ENCODE data around the gene ABTB2.
A peak's percentile ranks its signal among the peaks of the same experiment; 100 is the strongest.
"Not testable (repeated sequence)": the region's sequence is repeated elsewhere in the genome, so short reads cannot be mapped to it uniquely, and the experiment has no call there.

ABTB2 gene

DNA sequence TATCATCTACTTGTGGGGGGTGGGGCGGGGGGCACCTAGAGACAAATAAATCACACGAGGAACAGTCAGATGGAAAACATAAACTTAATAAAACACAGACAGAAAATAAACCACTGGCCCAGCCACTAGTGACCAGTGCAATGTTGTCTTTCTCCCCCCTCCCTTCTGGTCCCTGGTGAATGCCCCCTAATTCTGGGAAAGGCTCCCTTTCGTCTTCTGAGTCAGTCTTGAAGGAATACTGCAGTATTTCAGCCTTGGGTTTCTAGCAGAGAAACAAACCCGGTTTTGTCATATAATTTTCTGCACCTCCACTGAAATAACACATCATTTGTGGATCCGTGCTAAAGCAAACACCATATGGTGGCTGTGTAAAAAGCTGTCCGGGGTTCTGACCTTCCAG, 101.7 kb downstream of the ABTB2 start:
- no peak for DNase-seq

DNA sequence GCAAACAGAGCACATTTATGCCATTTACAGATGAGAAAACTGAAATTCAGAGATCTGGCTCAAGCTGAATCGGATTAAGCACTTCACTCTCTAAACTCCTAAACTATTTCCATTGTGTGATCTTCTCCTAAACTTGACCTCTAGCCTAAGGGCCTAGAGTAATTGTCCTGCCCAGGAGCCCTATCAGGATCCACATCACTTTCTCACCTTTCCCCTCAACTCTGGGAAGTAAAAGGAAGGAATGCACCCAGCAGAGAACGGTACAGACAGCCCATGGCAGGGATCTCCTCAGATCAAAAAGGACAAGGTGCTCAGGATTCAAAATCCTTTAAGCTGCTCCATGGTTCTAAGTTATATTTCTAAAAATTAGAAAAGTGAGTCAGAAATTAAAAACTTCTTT, 102.7 kb downstream of the ABTB2 start:
- no peak for DNase-seq

DNA sequence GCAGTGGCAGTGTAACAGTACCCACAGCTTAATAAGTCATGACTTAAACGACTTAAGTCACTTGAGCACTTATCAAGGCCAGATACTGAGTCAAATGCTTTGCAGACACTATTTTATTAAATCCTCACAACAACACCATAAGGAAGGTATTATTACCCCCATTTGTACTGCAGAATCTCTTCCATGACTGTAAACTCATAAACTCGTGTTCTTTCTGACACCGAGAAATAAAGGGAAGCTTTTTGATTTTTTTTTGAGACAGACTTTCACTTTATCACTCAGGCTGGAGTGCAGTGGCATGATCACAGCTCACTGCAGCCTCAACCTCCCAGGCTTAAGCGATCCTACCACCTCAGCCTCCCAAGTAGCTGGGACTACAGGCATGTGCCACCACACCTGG, 103.8 kb downstream of the ABTB2 start:
- no peak for DNase-seq

DNA sequence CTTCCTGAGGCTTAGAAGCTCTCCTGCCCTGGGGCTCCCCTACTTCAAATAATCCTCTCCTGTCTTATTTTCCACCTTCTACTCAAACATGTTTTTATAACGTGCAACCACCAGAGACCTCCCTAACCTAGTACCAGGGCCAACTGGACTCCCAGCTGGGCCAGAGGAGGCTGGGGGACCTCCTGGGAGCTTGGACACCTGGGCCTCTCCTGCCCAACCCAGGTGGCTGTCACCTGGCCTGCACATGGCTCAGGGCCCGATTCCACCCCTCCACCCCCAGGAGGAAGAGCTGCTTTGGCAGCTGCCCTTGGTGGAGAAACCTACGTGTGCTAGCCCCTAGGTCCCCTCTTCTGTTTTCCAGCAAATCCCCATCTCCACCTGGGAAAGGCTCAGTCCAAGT, 105.2 kb downstream of the ABTB2 start:
- DNase-seq: no peak

- no peak for DNase-seq
Measured at GRCh38 chr11:34252015-34252414, 105.8 kb downstream of the ABTB2 start.

DNA sequence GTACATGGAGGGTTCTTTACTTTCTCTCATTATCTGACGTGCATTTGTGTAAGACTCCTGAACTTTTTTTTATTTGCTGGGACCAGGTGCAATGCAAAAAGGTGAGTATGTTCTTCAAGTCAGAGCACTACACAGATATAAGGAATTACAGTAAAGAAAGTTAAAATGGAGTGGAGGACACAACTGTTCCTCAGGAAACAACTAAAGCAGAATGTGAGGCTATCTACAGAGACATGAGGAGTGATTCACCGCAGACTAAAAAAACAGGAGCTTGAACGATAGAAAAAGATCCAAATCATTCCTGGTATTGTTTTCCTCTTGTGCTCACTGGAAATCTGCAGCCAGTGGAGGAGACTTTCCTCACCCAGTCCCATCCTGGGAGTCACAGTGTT, 106.2 kb downstream of the ABTB2 start:
- no peak for DNase-seq

GRCh38 chr11:34250732-34251588, 106.8 kb downstream of the ABTB2 start:
- peak; percentile 55 for DNase-seq

- DNase-seq: no peak
Measured at GRCh38 chr11:34250211-34250610, 107.6 kb downstream of the ABTB2 start.

DNA sequence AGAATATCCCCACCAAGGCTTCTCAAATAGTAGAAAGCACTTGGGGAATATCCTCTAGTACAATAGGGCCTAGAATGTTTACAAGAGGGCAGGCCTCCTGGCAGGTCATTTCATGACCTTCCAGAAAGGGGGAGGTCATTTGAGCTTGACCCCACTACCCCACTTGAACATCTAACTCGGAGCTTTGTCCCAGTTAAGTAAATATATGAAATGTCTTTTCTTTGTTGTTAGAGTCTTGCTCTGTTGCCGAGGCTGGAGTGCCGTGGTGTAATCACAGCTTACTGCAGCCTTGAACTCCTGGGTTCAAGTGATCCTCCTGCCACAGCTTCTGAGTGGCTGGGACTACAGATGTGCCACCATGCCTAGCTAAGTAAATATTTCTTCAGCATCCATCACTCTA, 108.4 kb downstream of the ABTB2 start:
- DNase-seq: no peak

DNA sequence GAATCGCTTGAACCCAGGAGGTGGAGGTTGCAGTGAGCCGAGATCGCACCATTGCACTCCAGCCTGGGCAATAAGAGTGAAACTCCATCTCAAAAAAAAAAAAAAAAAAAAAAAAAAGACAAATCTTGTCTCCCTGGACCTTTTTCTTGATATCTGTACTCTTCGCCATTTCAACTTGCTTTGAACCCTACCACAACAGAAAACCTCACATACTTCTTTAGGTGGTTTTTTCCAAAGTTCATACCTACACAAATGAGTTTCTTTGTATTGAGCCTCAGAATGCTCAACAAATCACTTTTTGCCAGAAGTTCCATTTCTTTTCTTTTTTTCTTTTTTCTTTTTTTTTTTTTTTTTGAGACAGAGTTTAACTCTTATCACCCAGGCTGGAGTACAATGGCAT, 111.3 kb downstream of the ABTB2 start:
- not testable (repeated sequence) for DNase-seq

GRCh38 chr11:34245041-34245440, 112.8 kb downstream of the ABTB2 start:
- no peak for DNase-seq

DNA sequence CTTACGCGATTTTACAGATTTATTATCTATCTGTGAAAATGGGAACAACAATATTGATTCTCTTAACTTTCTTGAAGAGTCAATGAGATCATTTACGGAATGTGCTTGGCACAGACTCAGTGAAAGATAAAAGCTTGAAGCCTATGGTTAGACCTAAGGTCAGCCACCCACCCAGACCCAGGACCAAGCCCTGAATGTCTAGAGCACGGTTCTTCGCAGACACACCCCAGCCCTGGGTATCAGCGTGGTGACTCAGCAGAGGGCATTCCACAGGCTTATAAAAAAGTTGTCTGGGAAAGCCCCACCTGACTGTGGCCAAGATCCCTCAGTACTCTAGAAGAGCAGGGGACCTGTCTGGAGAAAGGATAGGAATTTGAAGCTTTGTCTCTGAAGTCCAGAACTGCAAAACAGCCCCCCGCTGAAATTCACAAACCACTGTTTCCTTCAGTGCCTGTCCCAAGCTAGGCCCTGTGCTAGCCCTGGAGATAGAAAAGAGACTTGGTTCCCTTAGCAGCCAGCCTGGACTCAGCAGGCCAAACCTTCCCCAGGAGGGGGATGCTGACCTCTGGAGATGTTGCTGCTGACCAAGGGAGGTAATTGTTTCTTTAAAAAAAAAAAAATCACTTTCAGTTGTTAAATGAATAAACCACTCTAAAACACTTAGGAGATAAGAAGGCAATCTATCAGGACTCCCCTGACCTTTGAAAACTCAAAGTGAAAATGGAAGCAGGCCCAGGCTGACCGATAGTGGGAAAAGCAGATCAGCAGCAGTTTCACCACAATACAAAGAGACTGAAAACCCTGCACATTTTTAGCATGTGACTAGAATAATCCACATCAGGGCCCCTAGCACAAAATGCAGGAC, 114.0 kb downstream of the ABTB2 start:
- DNase-seq: no peak

- no peak for DNase-seq
Measured at GRCh38 chr11:34242037-34242625, 115.7 kb downstream of the ABTB2 start.

DNA sequence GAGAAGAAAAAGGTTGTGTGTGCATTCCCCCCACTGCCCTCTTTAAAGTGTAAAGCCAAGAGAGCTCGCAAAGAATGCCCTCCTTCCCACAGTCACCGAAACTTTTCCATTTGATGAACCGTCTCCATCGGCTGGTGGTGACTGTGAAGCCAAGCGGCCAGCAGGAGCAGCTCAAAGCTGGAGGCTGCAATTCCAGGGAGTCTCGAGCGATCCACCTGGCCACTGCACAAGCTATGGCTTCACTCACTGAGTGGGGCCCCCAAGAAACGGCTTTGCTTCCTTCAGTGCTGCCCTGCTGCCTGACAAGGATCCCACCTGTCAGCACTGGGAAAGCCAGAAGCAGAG, 117.7 kb downstream of the ABTB2 start:
- no peak for DNase-seq

DNA sequence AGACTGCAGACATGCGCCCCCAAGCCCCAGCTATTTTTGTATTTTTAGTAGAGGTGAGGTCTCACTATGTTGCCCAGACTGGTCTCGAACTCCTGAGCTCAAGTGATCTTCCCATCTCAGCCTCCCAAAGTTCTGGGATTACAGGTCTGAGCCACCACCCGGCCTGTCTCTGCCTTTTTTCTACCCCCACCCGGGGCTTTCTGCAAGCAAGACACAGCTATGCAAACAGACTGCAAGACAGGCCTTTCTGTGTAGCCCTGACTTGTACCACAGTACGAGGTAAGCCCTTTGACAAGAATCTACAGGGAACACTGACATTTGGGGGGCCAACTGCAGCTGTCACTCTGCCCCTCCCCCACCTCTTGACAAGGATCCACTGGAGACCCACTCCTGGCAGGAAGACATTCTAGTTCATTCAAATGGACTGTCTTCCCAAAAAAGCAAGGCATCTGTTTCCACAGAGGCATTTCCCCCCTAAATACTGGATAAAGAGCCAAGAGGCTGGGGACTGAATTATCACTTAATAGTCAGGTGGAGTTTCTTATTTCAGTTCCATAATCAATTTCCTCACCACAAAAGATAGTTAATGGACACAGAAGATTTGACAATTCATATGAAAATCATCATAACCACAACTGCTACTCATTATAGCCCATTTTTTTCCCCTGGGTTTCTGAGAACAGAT, 118.2 kb downstream of the ABTB2 start:
- no peak for DNase-seq

GRCh38 chr11:34238966-34239365, 118.8 kb downstream of the ABTB2 start:
- DNase-seq: no peak

DNA sequence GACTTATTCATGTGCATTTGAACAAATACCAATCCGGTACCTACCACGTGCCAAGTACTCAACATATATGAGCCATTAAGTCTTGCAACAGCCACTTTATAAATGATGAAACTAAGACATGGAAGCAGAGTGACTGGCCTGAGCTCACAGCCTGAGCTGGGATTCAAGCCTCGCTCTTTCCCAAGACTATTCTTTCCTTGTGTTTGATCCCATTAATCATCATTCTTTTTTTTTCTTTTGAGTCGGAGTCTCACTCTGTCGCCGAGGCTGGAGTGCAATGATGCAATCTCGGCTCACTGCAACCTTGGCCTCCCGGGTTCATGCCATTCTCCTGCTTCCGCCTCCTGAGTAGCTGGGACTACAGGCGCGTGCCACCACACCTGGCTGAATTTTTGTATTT, 119.3 kb downstream of the ABTB2 start:
- DNase-seq: no peak

DNA sequence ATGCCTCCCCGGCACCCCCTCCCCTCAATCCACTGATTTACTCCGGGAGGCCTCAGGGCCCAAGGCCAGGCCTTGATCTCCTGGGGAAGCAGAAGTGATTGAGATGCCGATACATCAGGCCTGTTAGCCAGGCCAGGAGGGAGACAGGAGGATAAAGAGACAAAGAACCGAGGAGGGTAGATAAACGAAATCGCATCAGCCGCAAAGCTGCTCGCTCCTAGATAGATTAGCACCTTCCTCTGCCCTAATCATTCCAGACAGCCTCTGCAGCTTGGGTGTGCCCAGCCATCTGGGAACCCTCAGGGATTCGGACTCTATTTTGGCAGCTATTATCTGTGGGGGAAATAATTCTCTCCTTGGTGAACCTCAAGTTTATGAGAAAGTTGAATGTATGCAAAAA, 121.2 kb downstream of the ABTB2 start:
- DNase-seq: no peak

GRCh38 chr11:34235591-34236071, 122.2 kb downstream of the ABTB2 start:
- no peak for DNase-seq

- no peak for DNase-seq
Measured at GRCh38 chr11:34235189-34235588, 122.6 kb downstream of the ABTB2 start.

DNA sequence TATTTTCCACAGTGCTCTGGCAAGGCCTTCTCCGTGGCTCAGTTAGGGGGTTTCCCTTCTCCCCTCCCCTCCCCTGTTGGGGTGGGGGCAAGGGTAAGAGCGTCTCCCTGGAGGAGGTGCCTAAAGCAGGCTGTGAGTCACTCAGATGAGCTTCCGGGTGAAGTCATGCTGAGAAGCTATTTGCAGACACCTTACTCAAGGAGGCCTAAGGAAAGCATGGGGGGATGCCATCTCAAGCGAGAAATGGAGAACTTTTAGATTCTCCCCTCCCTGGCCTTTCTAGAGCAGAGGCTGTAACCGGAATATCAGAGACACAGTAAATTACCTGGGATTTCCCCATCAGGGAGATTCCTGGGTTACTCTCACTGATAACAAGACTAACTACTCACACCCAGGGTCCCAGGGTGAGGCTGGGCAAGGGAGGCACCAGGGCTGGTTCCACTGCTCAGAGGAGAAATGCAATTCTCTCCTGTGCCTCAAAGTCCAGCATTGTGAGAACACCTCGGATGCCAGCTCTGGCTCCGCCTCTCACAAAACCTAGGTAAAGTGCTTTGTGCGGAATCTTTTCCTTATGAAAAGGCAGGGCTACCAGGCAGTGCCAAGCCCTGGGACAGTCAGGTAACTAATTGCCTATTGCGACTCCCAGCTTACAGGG, 123.6 kb downstream of the ABTB2 start:
- DNase-seq: peak; percentile 64

GRCh38 chr11:34233215-34233614, 124.6 kb downstream of the ABTB2 start:
- DNase-seq: no peak

- DNase-seq: no peak
Measured at GRCh38 chr11:34232807-34233206, 125.0 kb downstream of the ABTB2 start.
